GM21576 (cell line): Measurements from ENCODE around the gene NOXO1.
A peak's percentile ranks its signal among the peaks of the same experiment; 100 is the strongest.
"Not testable (repeated sequence)": the region's sequence is repeated elsewhere in the genome, so short reads cannot be mapped to it uniquely, and the experiment has no call there.

Source experiments
- ATAC-seq: cut with Tn5 transposase; IDR thresholded peaks from one replicate; pipeline ENCODE4 v1.9.1; 2021; ENCODE audit warnings: mild to moderate bottlenecking, moderate library complexity; ENCODE audit not compliant: unreplicated experiment

Gene NOXO1

GRCh38 chr16:2011726-2012125 is 30.5 kb upstream of the NOXO1 start:
- ATAC-seq: not testable (repeated sequence)

GRCh38 chr16:2009791-2010510 is 28.7 kb upstream of the NOXO1 start, which contains the start of gene ZNF598:
Gene ZNF598 (minus strand): TSS chr16:2009821.
- peak; percentile 73 for ATAC-seq

- peak; percentile 27 for ATAC-seq
Measured at GRCh38 chr16:2009164-2009711, 28.0 kb upstream of the NOXO1 start.

GRCh38 chr16:2008631-2009163 is 27.4 kb upstream of the NOXO1 start:
- no peak for ATAC-seq

- no peak for ATAC-seq
Measured at GRCh38 chr16:2008009-2008526, 26.8 kb upstream of the NOXO1 start.

GRCh38 chr16:2007081-2007836 is 26.0 kb upstream of the NOXO1 start:
- no peak for ATAC-seq

GRCh38 chr16:2006317-2006716 is 25.0 kb upstream of the NOXO1 start:
- no peak for ATAC-seq

GRCh38 chr16:2005646-2006045 is 24.4 kb upstream of the NOXO1 start:
- ATAC-seq: no peak

- ATAC-seq: no peak
Measured at GRCh38 chr16:2004795-2005517, 23.7 kb upstream of the NOXO1 start.

GRCh38 chr16:2003827-2004641 is 22.8 kb upstream of the NOXO1 start:
- peak; percentile 64 for ATAC-seq

- no peak for ATAC-seq
Measured at GRCh38 chr16:2003231-2003826, 22.1 kb upstream of the NOXO1 start.

GRCh38 chr16:2002406-2003230 is 21.3 kb upstream of the NOXO1 start:
- ATAC-seq: no peak

GRCh38 chr16:2001456-2002355 is 20.4 kb upstream of the NOXO1 start:
- ATAC-seq: no peak

GRCh38 chr16:2001035-2001434 is 19.8 kb upstream of the NOXO1 start:
- no peak for ATAC-seq

GRCh38 chr16:1999866-2000514 is 18.7 kb upstream of the NOXO1 start:
- ATAC-seq: no peak

GRCh38 chr16:1998852-1999801 is 17.9 kb upstream of the NOXO1 start:
- ATAC-seq: no peak
